IPS-20b (cell line): ENCODE measurements around the gene COQ4.
"Not testable (repeated sequence)": the region's sequence is repeated elsewhere in the genome, so short reads cannot be mapped to it uniquely, and the experiment has no call there.

Experiments used
- H3K27ac ChIP-seq: one replicate; pipeline ENCODE4 v1.5.1; 2013; ENCODE audit warnings: low read length
- H3K27me3 ChIP-seq: 2 replicates; pipeline ENCODE4 v1.6.1; 2013; ENCODE audit warnings: mild to moderate bottlenecking, low read length, inconsistent platforms; ENCODE audit not compliant: insufficient read depth
- H3K36me3 ChIP-seq: 2 replicates; pipeline ENCODE4 v1.6.1; 2013; ENCODE audit warnings: low read depth, mild to moderate bottlenecking, inconsistent platforms, low read length, moderate library complexity; ENCODE audit not compliant: insufficient read depth
- H3K4me1 ChIP-seq: 2 replicates; pipeline ENCODE4 v1.6.1; 2013; ENCODE audit warnings: mild to moderate bottlenecking, control low read depth, inconsistent platforms, low read length, moderate library complexity; ENCODE audit not compliant: insufficient read depth
- H3K4me3 ChIP-seq: 2 replicates; pipeline ENCODE4 v1.5.1; 2013; ENCODE audit warnings: mild to moderate bottlenecking, low read length, inconsistent platforms
- H3K9ac ChIP-seq: 2 replicates; pipeline ENCODE4 v1.6.1; 2013; ENCODE audit warnings: low read depth, mild to moderate bottlenecking, inconsistent platforms, low read length, moderate library complexity
- H3K9me3 ChIP-seq: 2 replicates; pipeline ENCODE4 v1.6.1; 2013; ENCODE audit warnings: mild to moderate bottlenecking, low read depth, low read length, inconsistent platforms; ENCODE audit not compliant: insufficient read depth

The COQ4 gene

DNA sequence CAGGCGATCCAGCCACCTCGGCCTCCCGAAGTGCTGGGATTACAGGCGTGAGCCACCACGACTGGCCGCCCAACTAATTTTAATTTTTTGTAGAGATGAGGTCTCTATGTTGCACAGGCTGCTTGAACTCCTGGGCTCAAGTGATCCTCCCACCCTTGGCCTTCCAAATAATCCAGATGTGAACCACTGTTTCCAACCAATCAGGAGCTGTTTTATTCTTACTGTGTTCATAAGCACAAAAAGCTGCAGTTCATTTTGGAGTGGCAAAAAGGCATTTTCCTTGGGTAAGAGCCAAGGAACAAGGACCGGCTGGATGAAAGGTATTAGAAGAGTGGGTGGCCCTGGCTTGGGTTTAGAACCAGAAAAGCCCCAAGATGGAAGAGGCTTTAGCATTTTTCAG is 12.5 kb downstream of the COQ4 start:
- H3K9me3 ChIP-seq = no peaks in the 10 kb centered on the region
- no peak overlapping the region for H3K27ac ChIP-seq
- H3K9ac ChIP-seq = no peak overlapping the region
- H3K4me1 ChIP-seq = no peaks in the 10 kb centered on the region
- peaks cover 11% of the 10 kb centered on the region for H3K36me3 ChIP-seq
- no peak overlapping the region for H3K4me3 ChIP-seq
- H3K27me3 ChIP-seq = no peaks in the 10 kb centered on the region

DNA sequence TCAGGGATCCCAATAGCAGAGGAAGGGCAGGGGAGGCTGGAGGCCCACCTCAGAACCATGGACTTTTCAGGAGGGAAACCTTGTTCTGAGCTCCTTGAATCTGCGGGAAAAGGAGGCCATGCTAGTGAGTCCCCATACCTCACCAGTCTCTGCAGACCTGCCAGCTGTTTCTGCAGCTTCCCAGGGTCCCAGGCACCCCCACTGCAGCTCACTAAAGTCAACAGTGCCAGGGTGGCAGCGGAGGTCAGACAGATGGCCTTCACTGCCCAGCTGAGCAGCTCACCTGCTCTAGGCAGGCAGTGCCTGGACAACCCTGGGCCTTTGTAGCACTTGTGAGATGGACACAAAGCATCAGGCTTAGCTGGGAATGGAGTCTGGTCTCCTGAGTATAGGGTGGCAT is 13.3 kb downstream of the COQ4 start:
- Histone ChIP-seq H3K27ac (no peak overlapping the region), H3K9me3 (no peaks in the 10 kb centered on the region), H3K4me3 (no peak overlapping the region), H3K36me3 (peaks cover 11% of the 10 kb centered on the region), H3K27me3 (no peaks in the 10 kb centered on the region), H3K4me1 (no peaks in the 10 kb centered on the region), H3K9ac (no peak overlapping the region)

DNA sequence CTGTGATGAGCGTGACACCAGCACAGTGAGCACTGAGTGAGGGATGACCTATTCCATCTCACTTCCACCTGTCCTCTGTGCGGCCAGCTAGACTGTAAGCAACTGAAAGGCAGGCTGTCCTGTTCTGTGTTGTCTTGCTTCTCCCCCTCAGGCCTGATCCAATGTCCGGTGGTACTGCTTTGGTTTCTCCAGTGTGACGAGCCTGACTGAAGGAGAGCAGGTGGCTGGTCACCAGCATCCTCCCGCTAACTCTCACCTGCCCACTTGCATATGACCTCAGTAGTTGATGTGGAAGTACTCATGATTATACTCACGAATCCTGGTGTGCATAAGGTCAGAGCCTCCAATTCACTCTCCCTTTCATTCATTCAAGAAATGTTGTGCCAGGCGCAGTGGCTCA is 15.3 kb downstream of the COQ4 start:
- Histone ChIP-seq H3K9me3 (no peaks in the 10 kb centered on the region), H3K4me1 (no peaks in the 10 kb centered on the region), H3K9ac (no peak overlapping the region), H3K36me3 (peaks cover 7% of the 10 kb centered on the region; the same call in 1 of the 2 replicates), H3K27ac (no peak overlapping the region), H3K27me3 (peaks cover 3% of the 10 kb centered on the region; the same call in 1 of the 2 replicates), H3K4me3 (no peak overlapping the region)

DNA sequence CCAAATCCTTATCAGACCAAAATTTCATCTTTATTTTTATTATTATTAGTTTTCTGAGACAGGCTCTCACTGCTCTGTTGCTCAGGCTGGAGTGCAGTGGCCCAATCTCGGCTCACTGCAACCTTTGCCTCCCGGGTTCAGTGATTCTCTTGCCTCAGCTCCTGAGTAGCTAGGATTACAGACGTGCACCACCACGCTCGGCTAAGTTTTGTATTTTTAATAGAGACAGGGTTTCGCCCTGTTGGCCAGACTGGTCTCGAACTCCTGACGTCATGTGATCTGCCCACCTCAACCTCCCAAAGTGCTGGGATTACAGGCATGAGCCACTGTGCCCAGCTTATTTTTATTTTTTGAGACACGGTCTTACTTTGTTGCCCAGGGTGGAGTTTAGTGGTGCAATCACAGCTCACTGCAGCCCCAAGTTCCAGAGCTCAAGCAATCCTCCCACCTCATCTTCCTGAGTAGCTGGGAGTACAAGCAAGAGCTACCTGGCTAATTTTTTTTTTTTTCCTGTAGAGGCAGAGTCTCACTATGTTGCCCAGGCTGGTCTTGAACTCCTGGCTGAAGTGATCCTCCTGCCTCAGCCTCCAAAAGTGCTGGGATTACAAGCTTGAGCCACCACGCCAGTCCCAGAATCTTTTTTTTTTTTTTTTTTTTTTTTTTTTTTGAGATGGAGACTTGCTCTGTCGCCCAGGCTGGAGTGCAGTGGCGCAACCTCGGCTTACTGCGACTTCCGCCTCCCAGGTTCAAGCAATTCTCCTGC is 16.4 kb downstream of the COQ4 start:
- H3K9me3 ChIP-seq, H3K4me3 ChIP-seq, H3K36me3 ChIP-seq, H3K27ac ChIP-seq, H3K27me3 ChIP-seq, H3K4me1 ChIP-seq, H3K9ac ChIP-seq: not testable (repeated sequence)

DNA sequence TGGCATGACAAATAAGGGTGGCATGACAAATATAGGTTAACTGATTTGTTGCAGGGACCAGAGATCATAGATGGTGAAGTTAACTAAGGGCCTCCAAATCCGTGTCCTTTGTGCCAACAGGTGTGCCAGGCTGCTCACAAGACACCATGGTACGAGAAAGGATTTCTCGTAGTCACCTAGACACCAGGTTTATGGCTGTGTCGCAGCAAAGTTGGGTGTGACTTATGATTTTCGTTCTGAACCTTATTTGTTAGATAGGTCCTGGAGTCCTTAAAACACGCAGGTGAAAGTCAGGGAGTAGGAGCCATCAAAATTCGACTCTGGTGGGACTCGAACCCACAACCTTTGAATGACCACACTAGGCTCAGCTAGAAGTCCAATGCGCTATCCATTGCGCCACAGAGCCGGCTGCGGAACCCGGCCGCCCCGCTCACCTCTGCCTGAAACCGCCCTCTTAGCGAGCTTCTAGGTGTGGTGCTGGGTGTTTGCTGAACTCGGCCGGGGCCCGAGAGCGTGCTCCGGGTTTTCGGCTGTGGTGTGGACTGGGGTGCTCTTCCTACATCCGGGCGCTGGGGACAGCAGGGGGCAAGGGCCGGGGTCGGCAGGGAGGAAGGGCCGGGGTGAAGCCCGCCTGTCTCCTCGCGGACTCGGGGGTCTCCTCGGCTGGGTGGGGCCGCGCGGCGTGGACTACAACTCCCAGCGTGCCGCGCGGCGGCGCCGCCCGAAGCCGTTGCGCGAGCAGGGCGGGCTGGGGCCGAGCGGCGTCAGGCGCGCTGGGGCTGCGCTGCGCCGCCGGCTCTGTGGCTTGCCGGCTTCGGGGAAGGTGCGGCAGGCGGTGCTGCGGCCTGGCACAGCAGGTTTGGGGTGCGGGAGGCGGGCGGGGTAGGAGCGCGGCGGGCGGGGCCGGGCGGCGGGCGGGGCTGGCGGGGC is 17.4 kb downstream of the COQ4 start, which contains the start of gene SLC27A4:
Gene SLC27A4 (plus strand): TSS at position 767 of the 930 bp plus-strand sequence. CDS start 2,606 bp downstream, outside the sequence.
- peak within 1 kb of the TSS; percentile 58; the same call in 1 of the 2 replicates for H3K9ac ChIP-seq
- H3K4me3 ChIP-seq = peak within 1 kb of the TSS; percentile 85
- H3K36me3 ChIP-seq = peaks cover 15% of the 10 kb centered on the region
- H3K4me1 ChIP-seq = no peaks in the 10 kb centered on the region
- no peak within 1 kb of the TSS for H3K27ac ChIP-seq
- peaks cover 3% of the 10 kb centered on the region; the same call in 1 of the 2 replicates for H3K27me3 ChIP-seq
- H3K9me3 ChIP-seq = no peaks in the 10 kb centered on the region

DNA sequence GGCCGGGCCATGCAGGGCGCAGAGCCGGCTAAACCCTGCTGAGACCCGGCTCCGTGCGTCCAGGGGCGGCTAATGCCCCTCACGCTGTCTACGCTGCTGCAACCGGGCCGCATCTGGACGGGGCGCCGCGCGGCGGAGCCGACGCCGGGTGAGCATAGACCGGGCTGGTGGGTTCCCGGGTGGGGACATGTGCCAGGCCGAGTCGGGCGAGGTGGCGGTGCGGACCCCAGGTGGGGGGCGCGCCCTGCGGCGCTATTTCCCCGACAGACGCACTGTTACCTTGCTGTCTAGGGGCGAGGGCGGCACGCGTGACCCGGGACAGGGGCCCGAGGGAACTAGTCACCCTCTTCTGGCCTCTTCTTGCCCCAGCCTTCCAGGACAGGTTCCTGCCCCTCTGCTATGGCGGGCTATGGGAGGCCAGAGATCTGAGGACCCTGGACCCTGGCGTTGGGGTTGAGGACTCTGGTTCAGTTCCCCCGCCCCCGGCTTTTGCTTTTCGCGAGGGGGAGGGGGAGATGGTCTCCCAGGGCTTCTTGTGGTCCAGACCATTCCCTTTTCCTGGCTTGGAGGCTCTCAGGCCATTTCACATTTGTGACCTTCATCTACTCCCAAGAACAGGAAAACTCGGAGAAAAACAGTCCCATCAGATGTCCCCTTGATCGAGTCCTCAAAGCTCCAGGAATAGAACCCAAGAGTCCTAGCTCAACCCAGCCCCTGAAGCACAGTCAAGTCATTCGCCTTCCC is 18.2 kb downstream of the COQ4 start:
- Histone ChIP-seq H3K9me3 (no peaks in the 10 kb centered on the region), H3K4me3 (peak overlapping the region; percentile 85), H3K36me3 (peaks cover 23% of the 10 kb centered on the region), H3K27me3 (peaks cover 3% of the 10 kb centered on the region; the same call in 1 of the 2 replicates), H3K9ac (peak overlapping the region; percentile 58; the same call in 1 of the 2 replicates), H3K4me1 (no peaks in the 10 kb centered on the region), H3K27ac (no peak overlapping the region)

DNA sequence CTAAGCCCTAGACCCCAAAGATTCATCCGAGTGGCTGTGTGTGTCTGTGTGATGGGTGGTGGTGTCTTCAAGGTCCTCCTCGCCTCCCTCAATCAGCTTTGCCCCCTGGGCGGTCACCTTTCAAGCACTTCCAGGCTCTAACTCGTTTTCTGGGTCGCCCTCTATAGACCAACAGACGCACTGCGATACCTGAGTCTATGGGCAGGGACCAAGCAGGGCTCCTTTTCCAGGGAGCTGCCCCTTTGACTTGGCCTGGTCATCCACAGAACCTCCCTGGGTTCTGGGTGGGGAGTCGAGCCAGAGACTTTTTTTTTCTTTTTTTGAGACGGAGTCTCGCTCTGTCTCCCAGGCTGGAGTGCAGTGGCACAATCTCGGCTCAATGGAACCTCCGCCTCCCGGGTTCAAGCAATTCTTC is 18.8 kb downstream of the COQ4 start:
- peaks cover 25% of the 10 kb centered on the region for H3K36me3 ChIP-seq
- H3K27ac ChIP-seq = no peak overlapping the region
- H3K27me3 ChIP-seq = peaks cover 3% of the 10 kb centered on the region; the same call in 1 of the 2 replicates
- H3K9ac ChIP-seq = peak overlapping the region; percentile 58; the same call in 1 of the 2 replicates
- H3K9me3 ChIP-seq = no peaks in the 10 kb centered on the region
- H3K4me3 ChIP-seq = peak overlapping the region; percentile 85
- no peaks in the 10 kb centered on the region for H3K4me1 ChIP-seq

DNA sequence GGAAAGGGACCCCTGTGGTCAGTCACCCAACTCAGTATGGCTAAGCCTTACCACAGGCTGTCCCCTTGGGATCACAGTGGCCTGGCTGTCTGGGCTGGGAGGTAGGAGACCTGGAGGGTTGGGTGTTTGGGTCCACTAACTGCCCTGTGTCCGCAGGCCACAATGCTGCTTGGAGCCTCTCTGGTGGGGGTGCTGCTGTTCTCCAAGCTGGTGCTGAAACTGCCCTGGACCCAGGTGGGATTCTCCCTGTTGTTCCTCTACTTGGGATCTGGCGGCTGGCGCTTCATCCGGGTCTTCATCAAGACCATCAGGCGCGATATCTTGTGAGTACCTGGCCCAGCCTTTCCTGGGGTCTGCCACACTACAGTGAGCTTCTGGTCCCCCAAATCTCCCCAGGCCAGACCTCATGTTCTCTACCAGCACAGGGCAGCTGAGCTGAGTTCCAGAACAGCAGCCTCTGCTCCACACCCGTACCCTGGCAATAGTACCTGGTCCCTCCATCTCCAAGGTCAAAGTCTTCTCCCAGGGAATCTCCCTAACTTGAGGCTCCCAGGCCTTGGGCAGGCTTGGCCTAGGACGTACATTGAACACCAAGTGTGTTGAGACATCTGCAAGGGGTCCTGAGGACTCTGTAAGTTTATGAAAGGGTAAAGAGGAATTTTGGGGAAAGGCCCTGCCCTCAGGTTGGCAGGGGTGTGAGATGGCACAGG is 20.5 kb downstream of the COQ4 start:
- H3K9me3 ChIP-seq = no peaks in the 10 kb centered on the region
- no peak overlapping the region for H3K27ac ChIP-seq
- H3K9ac ChIP-seq = no peak overlapping the region
- no peaks in the 10 kb centered on the region for H3K4me1 ChIP-seq
- peaks cover 39% of the 10 kb centered on the region for H3K36me3 ChIP-seq
- peaks cover 3% of the 10 kb centered on the region; the same call in 1 of the 2 replicates for H3K27me3 ChIP-seq
- no peak overlapping the region for H3K4me3 ChIP-seq

DNA sequence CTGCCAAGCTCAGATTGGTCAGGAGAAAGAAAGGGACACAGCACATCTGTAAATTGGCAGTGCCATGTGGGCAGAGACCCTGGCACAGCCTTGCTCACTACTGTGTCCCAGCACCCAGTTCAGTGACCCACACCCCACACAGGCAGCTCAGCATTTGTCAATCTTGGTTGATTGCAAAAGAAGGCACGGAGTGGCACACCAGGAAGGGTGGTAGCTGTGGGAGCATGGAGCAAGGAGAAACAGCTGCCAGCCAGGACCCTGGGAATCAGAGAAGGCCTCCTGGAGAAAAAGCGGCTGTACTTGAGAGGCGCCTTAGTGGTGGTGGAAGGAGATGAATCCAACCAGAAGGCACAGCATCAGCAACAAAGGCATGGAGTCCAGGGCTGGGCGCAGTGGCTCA is 21.2 kb downstream of the COQ4 start:
- H3K4me1 ChIP-seq = no peaks in the 10 kb centered on the region
- no peaks in the 10 kb centered on the region for H3K9me3 ChIP-seq
- no peak overlapping the region for H3K27ac ChIP-seq
- H3K4me3 ChIP-seq = no peak overlapping the region
- H3K36me3 ChIP-seq = peaks cover 46% of the 10 kb centered on the region
- no peak overlapping the region for H3K9ac ChIP-seq
- H3K27me3 ChIP-seq = peaks cover 3% of the 10 kb centered on the region; the same call in 1 of the 2 replicates

DNA sequence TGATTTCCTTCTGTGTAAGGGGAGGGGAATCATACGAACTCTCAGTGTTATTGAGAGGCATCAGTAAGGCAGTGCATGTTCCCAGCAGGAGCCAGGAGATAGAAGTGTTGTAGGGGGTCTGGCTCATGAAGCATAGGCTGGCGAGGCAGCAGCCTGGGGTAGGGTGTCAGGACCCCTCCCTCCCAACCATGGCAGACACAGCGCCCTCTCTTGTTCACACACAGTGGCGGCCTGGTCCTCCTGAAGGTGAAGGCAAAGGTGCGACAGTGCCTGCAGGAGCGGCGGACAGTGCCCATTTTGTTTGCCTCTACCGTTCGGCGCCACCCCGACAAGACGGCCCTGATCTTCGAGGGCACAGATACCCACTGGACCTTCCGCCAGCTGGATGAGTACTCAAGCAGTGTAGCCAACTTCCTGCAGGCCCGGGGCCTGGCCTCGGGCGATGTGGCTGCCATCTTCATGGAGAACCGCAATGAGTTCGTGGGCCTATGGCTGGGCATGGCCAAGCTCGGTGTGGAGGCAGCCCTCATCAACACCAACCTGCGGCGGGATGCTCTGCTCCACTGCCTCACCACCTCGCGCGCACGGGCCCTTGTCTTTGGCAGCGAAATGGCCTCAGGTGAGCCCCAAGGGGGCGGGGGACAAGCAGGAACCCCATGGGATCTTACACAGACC is 22.4 kb downstream of the COQ4 start:
- Histone ChIP-seq H3K27me3 (peaks cover 3% of the 10 kb centered on the region; the same call in 1 of the 2 replicates), H3K9me3 (no peaks in the 10 kb centered on the region), H3K4me1 (no peaks in the 10 kb centered on the region), H3K9ac (no peak overlapping the region), H3K27ac (no peak overlapping the region), H3K36me3 (peaks cover 56% of the 10 kb centered on the region), H3K4me3 (no peak overlapping the region)
